CD14-positive monocyte (primary cell): ENCODE results near the gene HCK. TPM values are rescaled to one million over a fixed set of nuclear protein-coding genes. Genes with fewer than 3 reads are reported as not detected.

Experiments used
- DNase-seq, 3 donors: peaks; one replicate each; pipeline ENCODE4 v3.0.0-alpha.2; 2011 to 2022
- H2AFZ ChIP-seq: 2 replicates; pipeline ENCODE4 v1.6.0; 2012; ENCODE audit warnings: mild to moderate bottlenecking, low read depth, low read length, inconsistent platforms; ENCODE audit not compliant: insufficient read depth, poor library complexity, severe bottlenecking
- H3K27ac ChIP-seq, 2 donors: 1 replicate in 1 of 2; 2 replicates in 1 of 2; pipeline ENCODE4 v1.5.1; 2012 to 2013; ENCODE audit warnings: low read length in 2 of 2, control low read depth in 1 of 2, inconsistent platforms in 1 of 2, low read depth in 1 of 2, mild to moderate bottlenecking in 1 of 2
- H3K27me3 ChIP-seq, 2 donors: one replicate each; pipeline versions ENCODE4 v1.6.0 to v1.6.1; 2011 to 2013; ENCODE audit warnings: low read length in 2 of 2; ENCODE audit not compliant: control insufficient read depth in 2 of 2, insufficient read depth in 2 of 2
- H3K36me3 ChIP-seq, 2 donors: replicated peaks in 1 of 2; 1 replicate in 1 of 2; 2 replicates in 1 of 2; pipeline versions ENCODE4 v1.5.1 to v1.6.1; 2012 to 2013; ENCODE audit warnings: low read length in 2 of 2, control low read depth in 1 of 2, inconsistent platforms in 1 of 2, mild to moderate bottlenecking in 1 of 2; ENCODE audit not compliant: insufficient read depth in 2 of 2, control insufficient read depth in 1 of 2
- H3K4me1 ChIP-seq, 2 donors: 1 replicate in 1 of 2; 2 replicates in 1 of 2; pipeline versions ENCODE4 v1.5.1 to v1.6.1; 2012 to 2013; ENCODE audit warnings: low read length in 2 of 2, control low read depth in 1 of 2, inconsistent platforms in 1 of 2, mild to moderate bottlenecking in 1 of 2, moderate library complexity in 1 of 2; ENCODE audit not compliant: insufficient read depth in 2 of 2, control insufficient read depth in 1 of 2
- H3K4me2 ChIP-seq: replicated peaks from 2 replicates; pipeline ENCODE3; 2012; ENCODE audit warnings: low read length, moderate library complexity, mild to moderate bottlenecking; ENCODE audit not compliant: poor library complexity, severe bottlenecking; ENCODE audit errors: extremely low read depth
- H3K4me3 ChIP-seq, 3 experiments: fragments of 200-600 bp in 1 of 3; sonication (generic) in 1 of 3; replicated peaks in 1 of 3; 1 replicate in 2 of 3; 2 replicates in 1 of 3; pipeline ENCODE4 v1.5.1; 2011 to 2013; ENCODE audit warnings: low read length in 3 of 3, mild to moderate bottlenecking in 3 of 3, control low read depth in 2 of 3, low read depth in 2 of 3, inconsistent platforms in 1 of 3, moderate library complexity in 1 of 3
- H3K79me2 ChIP-seq: 2 replicates; pipeline ENCODE4 v1.6.0; 2012; ENCODE audit warnings: mild to moderate bottlenecking, control low read depth, inconsistent platforms, low read length, moderate library complexity; ENCODE audit not compliant: insufficient read depth
- H3K9ac ChIP-seq: 2 replicates; pipeline ENCODE4 v1.6.0; 2017; ENCODE audit warnings: low read length, mild to moderate bottlenecking; ENCODE audit not compliant: insufficient read depth, poor library complexity, severe bottlenecking
- H3K9me3 ChIP-seq, 2 donors: replicated peaks in 1 of 2; 1 replicate in 1 of 2; 2 replicates in 1 of 2; pipeline versions ENCODE4 v1.5.1 to v1.6.1; 2012 to 2013; ENCODE audit warnings: low read length in 2 of 2, control low read depth in 1 of 2; ENCODE audit not compliant: control insufficient read depth in 1 of 2, insufficient read depth in 1 of 2
- H4K20me1 ChIP-seq: 2 replicates; pipeline ENCODE4 v1.6.0; 2012; ENCODE audit warnings: mild to moderate bottlenecking, low read length, control low read depth, moderate library complexity; ENCODE audit not compliant: insufficient read depth
- H3K27ac Mint-ChIP-seq, 7 donors: one replicate each; pipeline ENCODE4 v1.8.0; 2020; ENCODE audit warnings: mild to moderate bottlenecking in 7 of 7, mixed read lengths in 7 of 7, moderate library complexity in 6 of 7, inconsistent platforms in 2 of 7
- H3K27me3 Mint-ChIP-seq, 3 donors: one replicate each; pipeline ENCODE4 v1.8.0; 2021 to 2022; ENCODE audit warnings: low read depth in 3 of 3, mild to moderate bottlenecking in 3 of 3, mixed read lengths in 3 of 3, moderate library complexity in 3 of 3, inconsistent platforms in 1 of 3
- H3K36me3 Mint-ChIP-seq, 2 donors: one replicate each; pipeline ENCODE4 v1.8.0; 2020; ENCODE audit warnings: mixed read lengths in 2 of 2, inconsistent platforms in 1 of 2, mild to moderate bottlenecking in 1 of 2
- H3K4me1 Mint-ChIP-seq: one replicate; pipeline ENCODE4 v1.8.0; 2020; ENCODE audit warnings: mild to moderate bottlenecking, mixed read lengths
- H3K4me3 Mint-ChIP-seq, 2 donors: one replicate each; pipeline ENCODE4 v1.8.0; 2020; ENCODE audit warnings: mild to moderate bottlenecking in 2 of 2, mixed read lengths in 2 of 2, moderate library complexity in 1 of 2
- H3K9me3 Mint-ChIP-seq, 7 donors: one replicate each; pipeline ENCODE4 v1.8.0; 2020 to 2022; ENCODE audit warnings: mixed read lengths in 7 of 7, mild to moderate bottlenecking in 6 of 7, moderate library complexity in 6 of 7, inconsistent platforms in 2 of 7
- CTCF ChIP-seq: fragments of 200-600 bp; IDR thresholded peaks from one replicate; pipeline ENCODE4 v1.8.0; 2022; ENCODE audit warnings: antibody characterized with exemption, mild to moderate bottlenecking
- WGBS: methylation state at CpG from one replicate; pipeline ENCODE4 v1.1.5; 2013; ENCODE audit warnings: missing lambda C conversion rate; ENCODE audit not compliant: insufficient coverage; 5-methylcytosine and 5-hydroxymethylcytosine counted together
- intact Hi-C, 2 donors: fragments of 100-400 bp; cut with micrococcal nuclease; formaldehyde crosslinking; loops; one replicate each; pipeline versions ENCODE4 v1.15.0 to v1.15.1; 2023
- polyA plus RNA-seq, 3 donors: library from polyadenylated mRNA; depleted of rRNA in 1 of 3; unstranded in 2 of 3; stranded (reverse) in 1 of 3; fragments of 300-500 nt in 2 of 3; fragments of >200 nt in 1 of 3; fragmentation: Illumina TruSeq in 2 of 3; gene quantifications; 1 replicate in 2 of 3; 2 replicates in 1 of 3; pipeline ENCODE4 v1.2.3, GENCODE V29; 2012 to 2021

HCK gene
- polyA plus RNA-seq, 3 donors = 430 to 688 (median 526) TPM

DNA sequence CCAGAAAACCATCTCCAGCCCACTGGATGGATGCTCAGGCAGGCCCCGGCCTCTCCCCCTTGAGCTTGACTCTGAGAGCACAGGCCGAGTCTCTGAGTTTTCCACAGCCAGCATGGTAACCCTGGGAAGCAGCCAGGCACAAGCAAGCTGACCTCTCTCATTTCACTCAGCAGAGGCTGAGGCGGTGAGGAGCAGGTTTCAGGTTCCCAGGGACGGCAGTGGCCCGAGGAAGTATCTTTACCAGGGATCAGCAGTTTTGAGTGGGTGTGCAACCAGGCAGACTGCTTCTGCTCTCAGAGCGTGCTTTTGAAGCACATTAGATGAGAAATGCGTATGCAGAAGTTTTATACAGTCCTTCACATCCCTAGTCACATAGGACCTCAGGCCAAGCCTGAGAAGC, 12.6 kb downstream of the HCK start:
- H3K79me2 ChIP-seq = peaks cover 92% of the 10 kb centered on the region
- peak overlapping the region; percentile 79 to 94 for H3K27ac ChIP-seq
- no peaks in the 10 kb centered on the region for H3K27me3 ChIP-seq
- no peaks in the 10 kb centered on the region for H3K9me3 ChIP-seq
- peak overlapping the region; percentile 12 to 62 for H3K4me3 Mint-ChIP-seq
- H3K27ac Mint-ChIP-seq = peak overlapping the region; percentile 97 to 100 (median 99)
- peaks cover 61 to 88% of the 10 kb centered on the region in 2 donors for H3K36me3 Mint-ChIP-seq
- peaks cover 6% of the 10 kb centered on the region for H4K20me1 ChIP-seq
- H3K36me3 ChIP-seq = peaks cover 33 to 41% of the 10 kb centered on the region in 2 donors
- peaks cover 96 to 98% of the 10 kb centered on the region in 2 donors for H3K4me1 ChIP-seq
- peak overlapping the region; percentile 49 for H3K4me2 ChIP-seq
- no peak for TF ChIP-seq CTCF
- H3K9ac ChIP-seq = peak overlapping the region; percentile 12
- DNase-seq = no peak
- H2AFZ ChIP-seq = no peak overlapping the region
- H3K4me3 ChIP-seq = peak overlapping the region in 1 of 3 experiments; percentile 47
- 73% methylated on average over 3 of the region's 7 CpGs for WGBS
- peaks cover 0 to 2% (median 0%) of the 10 kb centered on the region in 7 donors for H3K9me3 Mint-ChIP-seq
- intact Hi-C loops = loop anchor here (2.0 to 5.0 kb wide), 3 partner anchors 14 to 48 kb away; no protein-coding TSS in a partner anchor
- H3K4me1 Mint-ChIP-seq = peaks cover 88% of the 10 kb centered on the region
- H3K27me3 Mint-ChIP-seq = no peaks in the 10 kb centered on the region

GRCh38 chr20:32067234-32067821, 15.3 kb downstream of the HCK start:
- no peak overlapping the region for H3K9ac ChIP-seq
- H3K36me3 ChIP-seq = peaks cover 35 to 41% of the 10 kb centered on the region in 2 donors
- no peak for TF ChIP-seq CTCF
- Mint-ChIP-seq H3K36me3 (peaks cover 59 to 85% of the 10 kb centered on the region in 2 donors), H3K27ac (peak overlapping the region; percentile 82 to 100 (median 94)), H3K4me1 (peaks cover 80% of the 10 kb centered on the region), H3K4me3 (peak overlapping the region in 1 of 2 donors; percentile 51), H3K27me3 (peaks cover 0 to 4% (median 0%) of the 10 kb centered on the region in 3 donors), H3K9me3 (peaks cover 0 to 2% (median 0%) of the 10 kb centered on the region in 7 donors)
- intact Hi-C loops = loop anchor here (2.0 to 5.0 kb wide), 2 partner anchors 17 to 35 kb away; no protein-coding TSS in a partner anchor
- peak overlapping the region in 1 of 3 experiments; percentile 4 for H3K4me3 ChIP-seq
- peaks cover 94% of the 10 kb centered on the region in 2 donors for H3K4me1 ChIP-seq
- no peak overlapping the region for H2AFZ ChIP-seq
- no peaks in the 10 kb centered on the region for H3K9me3 ChIP-seq
- peak overlapping the region; percentile 9 for H3K4me2 ChIP-seq
- peak; percentile 48 to 70 (median 62) for DNase-seq
- peak overlapping the region; percentile 79 to 97 for H3K27ac ChIP-seq
- H4K20me1 ChIP-seq = peaks cover 21% of the 10 kb centered on the region
- peaks cover 91% of the 10 kb centered on the region for H3K79me2 ChIP-seq
- H3K27me3 ChIP-seq = no peaks in the 10 kb centered on the region
- WGBS = 60% methylated on average over 1 of the region's 6 CpGs
